MM.1S (cell line): ENCODE results near the gene YPEL5.

ENCODE experiments used
- DNase-seq: peaks from one replicate; pipeline ENCODE4 v3.0.0-alpha.2; 2015
- H2AFZ ChIP-seq: fragments of 300-600 bp; sonication (generic); 2 replicates; pipeline ENCODE4 v1.6.0; 2016; ENCODE audit warnings: antibody characterized with exemption, low read length
- H3F3A ChIP-seq: fragments of 300-600 bp; sonication (generic); 2 replicates; pipeline ENCODE4 v1.6.1; 2016; ENCODE audit warnings: mild to moderate bottlenecking, antibody characterized with exemption, low read length, moderate library complexity, mixed read lengths; ENCODE audit not compliant: insufficient read depth
- H3K27ac ChIP-seq: fragments of 300-600 bp; sonication (generic); 2 replicates; pipeline ENCODE4 v1.5.1; 2016; ENCODE audit warnings: mild to moderate bottlenecking, low read length
- H3K27me3 ChIP-seq: fragments of 300-600 bp; sonication (generic); replicated peaks from 2 replicates; pipeline ENCODE4 v1.6.0; 2016; ENCODE audit warnings: low read length; ENCODE audit not compliant: insufficient read depth
- H3K36me3 ChIP-seq: fragments of 300-600 bp; sonication (generic); replicated peaks from 2 replicates; pipeline ENCODE4 v1.6.1; 2016; ENCODE audit warnings: mild to moderate bottlenecking, low read length, mixed read lengths; ENCODE audit not compliant: insufficient read depth
- H3K4me1 ChIP-seq: fragments of 300-600 bp; sonication (generic); 2 replicates; pipeline ENCODE4 v1.6.1; 2016; ENCODE audit warnings: low read length, mixed read lengths
- H3K4me2 ChIP-seq: fragments of 300-600 bp; sonication (generic); 2 replicates; pipeline ENCODE4 v1.6.0; 2016; ENCODE audit warnings: low read depth, low read length
- H3K4me3 ChIP-seq: fragments of 300-600 bp; sonication (generic); 2 replicates; pipeline ENCODE4 v1.5.1; 2016; ENCODE audit warnings: low read length, mixed read lengths
- H3K79me2 ChIP-seq: fragments of 300-600 bp; sonication (generic); 2 replicates; pipeline ENCODE4 v1.6.1; 2016; ENCODE audit warnings: mixed run types, low read length, mixed read lengths
- H3K9ac ChIP-seq: fragments of 300-600 bp; sonication (generic); 2 replicates; pipeline ENCODE4 v1.6.1; 2016; ENCODE audit warnings: low read length, mixed read lengths
- H3K9me2 ChIP-seq: fragments of 300-600 bp; sonication (generic); replicated peaks from 2 replicates; pipeline ENCODE4 v1.6.1; 2016; ENCODE audit warnings: mild to moderate bottlenecking, low read length, mixed read lengths; ENCODE audit not compliant: insufficient read depth
- H3K9me3 ChIP-seq: fragments of 300-600 bp; sonication (generic); replicated peaks from 2 replicates; pipeline ENCODE4 v1.6.1; 2016; ENCODE audit warnings: mild to moderate bottlenecking, low read length, mixed read lengths; ENCODE audit not compliant: insufficient read depth
- H4K20me1 ChIP-seq: fragments of 300-600 bp; sonication (generic); 2 replicates; pipeline ENCODE4 v1.6.1; 2016; ENCODE audit warnings: mild to moderate bottlenecking, low read length, moderate library complexity, mixed read lengths; ENCODE audit not compliant: insufficient read depth
- EZH2 ChIP-seq: fragments of 300-600 bp; sonication (generic); optimal IDR thresholded peaks from 2 replicates; pipeline ENCODE3; 2017; ENCODE audit warnings: low read depth, mild to moderate bottlenecking, antibody characterized with exemption, low read length, mixed read lengths
- EZH2phosphoT487 ChIP-seq: fragments of 300-600 bp; sonication (generic); IDR thresholded peaks from 2 replicates; pipeline ENCODE4 v1.6.1; 2018; ENCODE audit warnings: antibody characterized with exemption, low read length
- TF ChIP-seq, protein P1 (sequence below): fragments of 300-600 bp; sonication (generic); IDR thresholded peaks from 2 replicates; pipeline ENCODE4 v1.5.1; 2016; ENCODE audit warnings: antibody characterized with exemption, low read length, mixed read lengths

Gene YPEL5

GRCh38 chr2:30157616-30158015 is 10.8 kb downstream of the YPEL5 start:
- no peak overlapping the region for H3K4me2 ChIP-seq
- no peaks in the 10 kb centered on the region for H4K20me1 ChIP-seq
- H3K36me3 ChIP-seq, result no peaks in the 10 kb centered on the region
- TF ChIP-seq, protein P1, sequence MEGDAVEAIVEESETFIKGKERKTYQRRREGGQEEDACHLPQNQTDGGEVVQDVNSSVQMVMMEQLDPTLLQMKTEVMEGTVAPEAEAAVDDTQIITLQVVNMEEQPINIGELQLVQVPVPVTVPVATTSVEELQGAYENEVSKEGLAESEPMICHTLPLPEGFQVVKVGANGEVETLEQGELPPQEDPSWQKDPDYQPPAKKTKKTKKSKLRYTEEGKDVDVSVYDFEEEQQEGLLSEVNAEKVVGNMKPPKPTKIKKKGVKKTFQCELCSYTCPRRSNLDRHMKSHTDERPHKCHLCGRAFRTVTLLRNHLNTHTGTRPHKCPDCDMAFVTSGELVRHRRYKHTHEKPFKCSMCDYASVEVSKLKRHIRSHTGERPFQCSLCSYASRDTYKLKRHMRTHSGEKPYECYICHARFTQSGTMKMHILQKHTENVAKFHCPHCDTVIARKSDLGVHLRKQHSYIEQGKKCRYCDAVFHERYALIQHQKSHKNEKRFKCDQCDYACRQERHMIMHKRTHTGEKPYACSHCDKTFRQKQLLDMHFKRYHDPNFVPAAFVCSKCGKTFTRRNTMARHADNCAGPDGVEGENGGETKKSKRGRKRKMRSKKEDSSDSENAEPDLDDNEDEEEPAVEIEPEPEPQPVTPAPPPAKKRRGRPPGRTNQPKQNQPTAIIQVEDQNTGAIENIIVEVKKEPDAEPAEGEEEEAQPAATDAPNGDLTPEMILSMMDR, result no peak
- TF ChIP-seq EZH2 (no peak), EZH2phosphoT487 (no peak)
- H3K9me2 ChIP-seq, result no peaks in the 10 kb centered on the region
- peaks cover 6% of the 10 kb centered on the region; the same call in 1 of the 2 replicates for H3K79me2 ChIP-seq
- H3F3A ChIP-seq, result no peaks in the 10 kb centered on the region
- no peak overlapping the region for H3K4me3 ChIP-seq
- no peaks in the 10 kb centered on the region for H3K9me3 ChIP-seq
- H3K27me3 ChIP-seq, result no peaks in the 10 kb centered on the region
- H2AFZ ChIP-seq, result no peak overlapping the region
- H3K27ac ChIP-seq, result no peak overlapping the region
- no peak for DNase-seq
- no peaks in the 10 kb centered on the region for H3K4me1 ChIP-seq
- H3K9ac ChIP-seq, result no peak overlapping the region

- Histone ChIP-seq H3K9ac (no peak overlapping the region), H3K4me2 (no peak overlapping the region), H3K4me1 (no peaks in the 10 kb centered on the region), H3K9me3 (no peaks in the 10 kb centered on the region), H3K4me3 (no peak overlapping the region), H2AFZ (no peak overlapping the region), H3K79me2 (no peaks in the 10 kb centered on the region), H3K27me3 (no peaks in the 10 kb centered on the region), H4K20me1 (no peaks in the 10 kb centered on the region), H3K27ac (no peak overlapping the region), H3K9me2 (no peaks in the 10 kb centered on the region), H3F3A (no peaks in the 10 kb centered on the region), H3K36me3 (no peaks in the 10 kb centered on the region)
- DNase-seq, result no peak
- no peak for TF ChIP-seq EZH2
- TF ChIP-seq, protein P1, result no peak
- no peak for TF ChIP-seq EZH2phosphoT487
Measured at GRCh38 chr2:30159766-30160165, 13.0 kb downstream of the YPEL5 start.

DNA sequence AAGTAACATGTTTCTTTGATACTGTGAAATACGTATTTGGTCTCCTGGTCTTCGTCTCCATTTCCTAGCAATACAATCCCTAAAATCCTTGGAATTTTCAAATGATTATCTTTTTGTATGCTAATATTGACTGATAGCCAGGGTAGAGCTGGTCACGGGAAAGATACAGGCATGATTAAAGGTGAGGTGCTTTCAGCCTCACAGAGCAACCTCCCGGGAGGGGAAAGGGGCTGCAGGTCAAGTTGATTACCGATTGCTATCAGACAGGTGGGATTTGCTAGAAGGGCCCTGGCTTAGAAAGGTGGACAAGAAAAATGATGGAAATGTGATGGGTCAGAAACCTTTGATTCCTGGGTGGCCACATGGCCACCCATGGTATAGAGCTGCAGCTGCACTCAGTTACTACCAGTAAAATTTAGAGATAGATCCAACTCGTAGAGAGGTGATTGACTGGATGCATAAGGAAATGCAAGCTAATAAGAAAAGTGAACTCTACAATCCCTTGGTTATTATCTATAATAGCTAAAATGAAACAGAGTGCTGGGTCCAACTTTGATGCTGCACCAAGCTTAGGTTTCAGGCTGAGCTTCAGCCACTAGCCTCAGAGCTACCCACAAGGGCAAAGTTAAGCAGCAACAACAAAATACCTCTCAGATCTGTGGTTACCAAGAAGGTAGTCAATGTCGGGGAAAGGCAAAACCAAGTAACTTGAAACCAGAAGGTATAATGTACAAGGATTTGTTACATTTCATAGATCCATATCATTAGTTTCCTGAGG is 15.3 kb downstream of the YPEL5 start:
- Histone ChIP-seq H3K9me3 (no peaks in the 10 kb centered on the region), H3K36me3 (no peaks in the 10 kb centered on the region), H3K9ac (no peak overlapping the region), H3K9me2 (no peaks in the 10 kb centered on the region), H3K4me2 (no peak overlapping the region), H3K79me2 (no peaks in the 10 kb centered on the region), H3F3A (no peaks in the 10 kb centered on the region), H3K27ac (no peak overlapping the region), H3K4me3 (no peak overlapping the region), H3K4me1 (no peaks in the 10 kb centered on the region), H3K27me3 (no peaks in the 10 kb centered on the region), H2AFZ (no peak overlapping the region), H4K20me1 (no peaks in the 10 kb centered on the region)
- no peak for DNase-seq
- no peak for TF ChIP-seq EZH2phosphoT487
- TF ChIP-seq, protein P1, result no peak
